Measurements from ENCODE around the gene FXYD1. TPM values are rescaled to one million over a fixed set of nuclear protein-coding genes. Genes with fewer than 3 reads are reported as not detected.

Gene FXYD1
- total RNA-seq, 2 experiments from 2014 or later, result not detected

- peak overlapping the region; percentile 12 for H3K4me3 Mint-ChIP-seq
- ATAC-seq (ENCODE audit: low read depth), result peak; percentile 66
- no peaks in the 10 kb centered on the region for H3K36me3 Mint-ChIP-seq
- peaks cover 5% of the 10 kb centered on the region for H3K4me1 Mint-ChIP-seq
- POLR2A ChIA-PET, result interaction anchor here (0.5 kb wide), 1 partner anchor 628 kb away, joined by 3 read pairs; no protein-coding TSS in a partner anchor
- no peak overlapping the region for H3K27ac Mint-ChIP-seq
- no peaks in the 10 kb centered on the region for H3K9me3 Mint-ChIP-seq
- peak; percentile 78 for DNase-seq
- H3K27me3 Mint-ChIP-seq, result peaks cover 7% of the 10 kb centered on the region
Observed at GRCh38 chr19:35114353-35115176, 24.1 kb upstream of the FXYD1 start.

- POLR2A ChIA-PET, result no interaction called here
- Mint-ChIP-seq H3K36me3 (no peaks in the 10 kb centered on the region), H3K4me1 (peaks cover 5% of the 10 kb centered on the region), H3K9me3 (no peaks in the 10 kb centered on the region), H3K4me3 (peak within 1 kb of the TSS; percentile 12), H3K27ac (no peak within 1 kb of the TSS), H3K27me3 (peaks cover 3% of the 10 kb centered on the region)
- ATAC-seq (ENCODE audit: low read depth) (no peak), DNase-seq (no peak)
Observed at GRCh38 chr19:35115177-35115951, 23.3 kb upstream of the FXYD1 start, which contains the start of gene FXYD3. Gene FXYD3, plus strand, starts transcription at chr19:35115823. Its CDS starts 3,554 bp downstream, at chr19:35119377.

- Mint-ChIP-seq H3K9me3 (no peaks in the 10 kb centered on the region), H3K27ac (no peak overlapping the region), H3K36me3 (no peaks in the 10 kb centered on the region), H3K4me3 (no peak overlapping the region), H3K27me3 (peaks cover 3% of the 10 kb centered on the region), H3K4me1 (peaks cover 5% of the 10 kb centered on the region)
- ATAC-seq (ENCODE audit: low read depth) (no peak), DNase-seq (no peak)
- POLR2A ChIA-PET, result no interaction called here
Observed at GRCh38 chr19:35116072-35116801, 22.4 kb upstream of the FXYD1 start.

- POLR2A ChIA-PET, result no interaction called here
- no peaks in the 10 kb centered on the region for H3K36me3 Mint-ChIP-seq
- no peak overlapping the region for H3K27ac Mint-ChIP-seq
- no peaks in the 10 kb centered on the region for H3K27me3 Mint-ChIP-seq
- H3K9me3 Mint-ChIP-seq, result no peaks in the 10 kb centered on the region
- H3K4me1 Mint-ChIP-seq, result peaks cover 5% of the 10 kb centered on the region
- H3K4me3 Mint-ChIP-seq, result no peak overlapping the region
- ATAC-seq (ENCODE audit: low read depth), result no peak
- DNase-seq, result no peak
Observed at GRCh38 chr19:35117116-35117515, 21.5 kb upstream of the FXYD1 start.

- H3K27me3 Mint-ChIP-seq, result no peaks in the 10 kb centered on the region
- POLR2A ChIA-PET, result no interaction called here
- no peak overlapping the region for H3K27ac Mint-ChIP-seq
- DNase-seq (no peak), ATAC-seq (ENCODE audit: low read depth) (no peak)
- peaks cover 5% of the 10 kb centered on the region for H3K4me1 Mint-ChIP-seq
- H3K9me3 Mint-ChIP-seq, result no peaks in the 10 kb centered on the region
- no peak overlapping the region for H3K4me3 Mint-ChIP-seq
- no peaks in the 10 kb centered on the region for H3K36me3 Mint-ChIP-seq
Observed at GRCh38 chr19:35117799-35118198, 20.8 kb upstream of the FXYD1 start.

- Mint-ChIP-seq H3K9me3 (no peaks in the 10 kb centered on the region), H3K4me1 (peaks cover 5% of the 10 kb centered on the region), H3K36me3 (no peaks in the 10 kb centered on the region), H3K27ac (no peak overlapping the region), H3K27me3 (no peaks in the 10 kb centered on the region), H3K4me3 (no peak overlapping the region)
- POLR2A ChIA-PET, result no interaction called here
- DNase-seq (no peak), ATAC-seq (ENCODE audit: low read depth) (no peak)
Observed at GRCh38 chr19:35118268-35119020, 20.2 kb upstream of the FXYD1 start.

GRCh38 chr19:35119091-35119490 is 19.5 kb upstream of the FXYD1 start:
- no peaks in the 10 kb centered on the region for H3K36me3 Mint-ChIP-seq
- H3K4me1 Mint-ChIP-seq, result peaks cover 8% of the 10 kb centered on the region
- no peaks in the 10 kb centered on the region for H3K9me3 Mint-ChIP-seq
- no peak overlapping the region for H3K4me3 Mint-ChIP-seq
- no peaks in the 10 kb centered on the region for H3K27me3 Mint-ChIP-seq
- no peak for ATAC-seq (ENCODE audit: low read depth)
- no peak overlapping the region for H3K27ac Mint-ChIP-seq
- no peak for DNase-seq
- POLR2A ChIA-PET, result no interaction called here

- H3K4me1 Mint-ChIP-seq, result peaks cover 11% of the 10 kb centered on the region
- H3K27me3 Mint-ChIP-seq, result no peaks in the 10 kb centered on the region
- POLR2A ChIA-PET, result no interaction called here
- no peak overlapping the region for H3K27ac Mint-ChIP-seq
- H3K4me3 Mint-ChIP-seq, result no peak overlapping the region
- H3K36me3 Mint-ChIP-seq, result no peaks in the 10 kb centered on the region
- no peak for DNase-seq
- no peak for ATAC-seq (ENCODE audit: low read depth)
- H3K9me3 Mint-ChIP-seq, result no peaks in the 10 kb centered on the region
Observed at GRCh38 chr19:35119578-35120155, 19.0 kb upstream of the FXYD1 start.

GRCh38 chr19:35120492-35120891 is 18.1 kb upstream of the FXYD1 start:
- Mint-ChIP-seq H3K27me3 (no peaks in the 10 kb centered on the region), H3K9me3 (no peaks in the 10 kb centered on the region), H3K27ac (no peak overlapping the region), H3K36me3 (no peaks in the 10 kb centered on the region), H3K4me1 (peaks cover 10% of the 10 kb centered on the region), H3K4me3 (no peak overlapping the region)
- POLR2A ChIA-PET, result no interaction called here
- DNase-seq (no peak), ATAC-seq (ENCODE audit: low read depth) (no peak)

GRCh38 chr19:35120898-35121297 is 17.7 kb upstream of the FXYD1 start:
- Mint-ChIP-seq H3K36me3 (no peaks in the 10 kb centered on the region), H3K27me3 (no peaks in the 10 kb centered on the region), H3K9me3 (no peaks in the 10 kb centered on the region), H3K4me3 (no peak overlapping the region), H3K4me1 (peaks cover 12% of the 10 kb centered on the region), H3K27ac (no peak overlapping the region)
- POLR2A ChIA-PET, result no interaction called here
- DNase-seq (no peak), ATAC-seq (ENCODE audit: low read depth) (no peak)

- Mint-ChIP-seq H3K9me3 (no peaks in the 10 kb centered on the region), H3K36me3 (no peaks in the 10 kb centered on the region), H3K4me1 (peaks cover 12% of the 10 kb centered on the region), H3K4me3 (no peak overlapping the region), H3K27ac (no peak overlapping the region), H3K27me3 (no peaks in the 10 kb centered on the region)
- DNase-seq (no peak), ATAC-seq (ENCODE audit: low read depth) (no peak)
- POLR2A ChIA-PET, result no interaction called here
Observed at GRCh38 chr19:35122687-35123551, 15.7 kb upstream of the FXYD1 start.

- no peaks in the 10 kb centered on the region for H3K27me3 Mint-ChIP-seq
- H3K27ac Mint-ChIP-seq, result no peak overlapping the region
- H3K36me3 Mint-ChIP-seq, result no peaks in the 10 kb centered on the region
- H3K4me1 Mint-ChIP-seq, result peaks cover 12% of the 10 kb centered on the region
- no peaks in the 10 kb centered on the region for H3K9me3 Mint-ChIP-seq
- ATAC-seq (ENCODE audit: low read depth) (no peak), DNase-seq (no peak)
- no peak overlapping the region for H3K4me3 Mint-ChIP-seq
- POLR2A ChIA-PET, result no interaction called here
Observed at GRCh38 chr19:35123573-35123972, 15.1 kb upstream of the FXYD1 start.

Measured in activated naive CD8-positive, alpha-beta T cell treated with anti-CD3 and anti-CD28 coated beads, Interleukin-2, amount 10 ng/mL, durations not matched to agents 7 days and 5 days (primary cell).